Keratinocyte (primary cell): Measurements from ENCODE around the gene EXT2. TPM values are rescaled to one million over a fixed set of nuclear protein-coding genes. Genes with fewer than 3 reads are reported as not detected.

ENCODE experiments used
- DNase-seq: peaks from one replicate; pipeline ENCODE4 v3.0.0-alpha.2; 2011; ENCODE audit warnings: low read depth, missing footprints, low spot score
- FAIRE-seq: peaks from 2 replicates; lab custom pipeline; 2011; peaks lifted over from hg19 to GRCh38; lab: Jason Lieb, UNC
- H2AFZ ChIP-seq: 2 replicates; pipeline ENCODE4 v1.6.0; 2012; ENCODE audit warnings: low read length, control low read depth, inconsistent platforms; ENCODE audit not compliant: control insufficient read depth
- H3K27ac ChIP-seq: 2 replicates; pipeline ENCODE4 v1.5.1; 2011; ENCODE audit warnings: low read length; ENCODE audit not compliant: control insufficient read depth, insufficient read depth
- H3K27me3 ChIP-seq: 3 replicates; pipeline ENCODE4 v1.6.0; 2011; ENCODE audit warnings: low read length; ENCODE audit not compliant: control insufficient read depth, insufficient read depth; ENCODE audit errors: extremely low read depth
- H3K36me3 ChIP-seq, 2 experiments: 2 replicates in 1 of 2; 3 replicates in 1 of 2; pipeline ENCODE4 v1.5.1; 2011; ENCODE audit warnings: low read length in 2 of 2, mild to moderate bottlenecking in 1 of 2; ENCODE audit not compliant: control insufficient read depth in 2 of 2, insufficient read depth in 2 of 2; ENCODE audit errors: extremely low read depth in 1 of 2
- H3K4me1 ChIP-seq: 3 replicates; pipeline ENCODE4 v1.5.1; 2011; ENCODE audit warnings: low read length; ENCODE audit not compliant: control insufficient read depth, insufficient read depth; ENCODE audit errors: extremely low read depth
- H3K4me2 ChIP-seq: 3 replicates; pipeline ENCODE4 v1.6.0; 2011; ENCODE audit warnings: low read depth, low read length; ENCODE audit not compliant: control insufficient read depth, insufficient read depth; ENCODE audit errors: extremely low read depth
- H3K4me3 ChIP-seq, 3 experiments: fragments of 200-600 bp in 1 of 3; sonication (generic) in 1 of 3; 2 replicates in 2 of 3; 3 replicates in 1 of 3; pipeline ENCODE4 v1.5.1; 2011 to 2016; ENCODE audit warnings: low read length in 3 of 3, mild to moderate bottlenecking in 3 of 3, control low read depth in 2 of 3, inconsistent platforms in 1 of 3, low read depth in 1 of 3, mixed read lengths in 1 of 3, mixed run types in 1 of 3, moderate library complexity in 1 of 3; ENCODE audit not compliant: control insufficient read depth in 2 of 3, insufficient read depth in 2 of 3; ENCODE audit errors: extremely low read depth in 1 of 3
- H3K79me2 ChIP-seq: 2 replicates; pipeline ENCODE4 v1.6.0; 2012; ENCODE audit warnings: low read length; ENCODE audit not compliant: control insufficient read depth, insufficient read depth
- H3K9ac ChIP-seq: 3 replicates; pipeline ENCODE4 v1.6.0; 2011; ENCODE audit warnings: low read length; ENCODE audit not compliant: control insufficient read depth, insufficient read depth; ENCODE audit errors: extremely low read depth
- H3K9me1 ChIP-seq: 3 replicates; pipeline ENCODE4 v1.6.0; 2011; ENCODE audit warnings: low read length; ENCODE audit not compliant: control insufficient read depth, insufficient read depth; ENCODE audit errors: extremely low read depth
- H3K9me3 ChIP-seq: 2 replicates; pipeline ENCODE4 v1.5.1; 2012; ENCODE audit warnings: low read depth, low read length; ENCODE audit not compliant: control insufficient read depth
- H4K20me1 ChIP-seq: 3 replicates; pipeline ENCODE4 v1.6.0; 2011; ENCODE audit warnings: low read length; ENCODE audit not compliant: control insufficient read depth, insufficient read depth; ENCODE audit errors: extremely low read depth
- EZH2 ChIP-seq: IDR thresholded peaks from one replicate; pipeline ENCODE4 v1.6.1; 2012; ENCODE audit warnings: inconsistent platforms, mild to moderate bottlenecking, low read length, moderate library complexity
- dilution Hi-C: fragments of 300-500 bp; cut with MboI; formaldehyde crosslinking; loops from one replicate; pipeline ENCODE4 v1.7.0; 2020; ENCODE audit warnings: low sequenced_read_pairs; ENCODE audit not compliant: extremely low pct_ligation_motif_present
- polyA plus RNA-seq, 5 experiments: library from polyadenylated mRNA; depleted of rRNA in 3 of 5; stranded (reverse) in 3 of 5; stranded (forward) in 1 of 5; unstranded in 1 of 5; fragments of >200 nt; gene quantifications; 1 replicate in 1 of 5; 2 replicates in 3 of 5; 3 replicates in 1 of 5; pipeline versions ENCODE4 v1.2.1 to v1.2.3, GENCODE V29; 2011 to 2012; ENCODE audit warnings: missing spikeins in 2 of 5, low read depth in 1 of 5, low replicate concordance in 1 of 5
- TF ChIP-seq, protein P1 (sequence below), 3 experiments: IDR thresholded peaks in 1 of 3; conservative IDR thresholded peaks in 1 of 3; optimal IDR thresholded peaks in 1 of 3; 2 replicates in 2 of 3; 3 replicates in 1 of 3; pipeline versions ENCODE3 to v1.5.1; 2011; ENCODE audit warnings: low read length in 3 of 3, mild to moderate bottlenecking in 3 of 3, moderate library complexity in 2 of 3, control low read depth in 1 of 3, inconsistent platforms in 1 of 3; ENCODE audit not compliant: insufficient read depth in 2 of 3; ENCODE audit errors: extremely low read depth in 1 of 3

Gene EXT2
- polyA plus RNA-seq, 1 donor (not counting 4 experiments of a cell fraction or from before 2014, with no cell fraction given): 148 TPM

DNA sequence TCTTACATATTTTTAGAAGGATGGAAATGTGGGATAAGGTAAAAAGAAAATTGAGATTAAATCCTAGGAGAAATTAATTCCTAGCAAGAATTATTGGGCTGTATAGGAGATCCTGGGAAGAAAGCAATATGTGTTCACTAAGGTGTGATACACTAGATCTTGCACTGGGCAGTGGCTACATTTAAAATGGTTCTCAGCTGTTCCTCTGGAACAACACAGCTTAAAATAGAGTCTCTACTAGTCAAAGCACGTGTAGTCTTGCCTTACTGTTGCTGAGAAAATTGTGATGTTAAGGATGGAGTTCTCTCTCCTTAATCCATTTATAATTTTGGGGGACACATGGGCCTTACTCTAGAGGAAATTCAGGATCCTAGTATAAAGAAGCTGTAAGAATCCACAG lies 54.9 kb downstream of the EXT2 start:
- FAIRE-seq (no peak), DNase-seq (no peak)
- H3K79me2 ChIP-seq: peaks cover 2% of the 10 kb centered on the region
- H3K27ac ChIP-seq: no peak overlapping the region
- no peak overlapping the region for H3K4me2 ChIP-seq
- no peak overlapping the region for H3K4me3 ChIP-seq
- dilution Hi-C loops: no loop called here
- H3K27me3 ChIP-seq: no peaks in the 10 kb centered on the region
- H3K36me3 ChIP-seq: peaks cover 5 to 7% of the 10 kb centered on the region in 2 experiments
- H2AFZ ChIP-seq: no peak overlapping the region
- H4K20me1 ChIP-seq: no peaks in the 10 kb centered on the region
- H3K9me3 ChIP-seq: no peaks in the 10 kb centered on the region
- no peaks in the 10 kb centered on the region for H3K9me1 ChIP-seq
- no peaks in the 10 kb centered on the region for H3K4me1 ChIP-seq
- TF ChIP-seq, protein P1, sequence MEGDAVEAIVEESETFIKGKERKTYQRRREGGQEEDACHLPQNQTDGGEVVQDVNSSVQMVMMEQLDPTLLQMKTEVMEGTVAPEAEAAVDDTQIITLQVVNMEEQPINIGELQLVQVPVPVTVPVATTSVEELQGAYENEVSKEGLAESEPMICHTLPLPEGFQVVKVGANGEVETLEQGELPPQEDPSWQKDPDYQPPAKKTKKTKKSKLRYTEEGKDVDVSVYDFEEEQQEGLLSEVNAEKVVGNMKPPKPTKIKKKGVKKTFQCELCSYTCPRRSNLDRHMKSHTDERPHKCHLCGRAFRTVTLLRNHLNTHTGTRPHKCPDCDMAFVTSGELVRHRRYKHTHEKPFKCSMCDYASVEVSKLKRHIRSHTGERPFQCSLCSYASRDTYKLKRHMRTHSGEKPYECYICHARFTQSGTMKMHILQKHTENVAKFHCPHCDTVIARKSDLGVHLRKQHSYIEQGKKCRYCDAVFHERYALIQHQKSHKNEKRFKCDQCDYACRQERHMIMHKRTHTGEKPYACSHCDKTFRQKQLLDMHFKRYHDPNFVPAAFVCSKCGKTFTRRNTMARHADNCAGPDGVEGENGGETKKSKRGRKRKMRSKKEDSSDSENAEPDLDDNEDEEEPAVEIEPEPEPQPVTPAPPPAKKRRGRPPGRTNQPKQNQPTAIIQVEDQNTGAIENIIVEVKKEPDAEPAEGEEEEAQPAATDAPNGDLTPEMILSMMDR (optimal IDR thresholded peaks at IDR 0.05 in 1 of 3, IDR thresholded peaks at IDR 0.05 in 1 of 3, conservative IDR thresholded peaks at IDR 0.05 in 1 of 3; ENCODE audit: extremely low read depth in 1 of 3, insufficient read depth in 2 of 3, low read length in 3 of 3): no peak
- TF ChIP-seq EZH2: no peak
- no peak overlapping the region for H3K9ac ChIP-seq

DNA sequence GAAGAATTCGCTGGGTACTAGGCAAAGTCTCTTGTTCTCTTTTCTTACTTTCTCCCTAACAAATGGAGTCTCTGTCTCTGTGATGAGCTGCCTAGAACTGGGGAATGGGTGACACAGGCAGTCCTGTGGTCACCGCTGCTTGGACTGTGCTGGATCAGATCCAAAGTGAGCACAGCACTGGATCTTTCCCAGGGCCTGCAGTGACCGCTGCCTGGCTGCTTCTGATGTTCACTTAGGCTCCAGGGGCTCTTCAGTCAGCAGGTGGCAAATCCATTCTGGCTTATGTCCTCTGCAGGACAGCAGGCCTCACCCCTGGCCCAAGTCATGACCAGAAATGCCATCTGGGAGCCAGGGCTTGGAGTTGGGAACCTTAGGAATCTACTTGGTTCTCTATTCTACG lies 61.5 kb downstream of the EXT2 start:
- no peaks in the 10 kb centered on the region for H3K27me3 ChIP-seq
- H3K9me1 ChIP-seq: no peaks in the 10 kb centered on the region
- H3K9ac ChIP-seq: no peak overlapping the region
- no peak overlapping the region for H2AFZ ChIP-seq
- peaks cover 1 to 5% of the 10 kb centered on the region in 2 experiments for H3K36me3 ChIP-seq
- no peak for TF ChIP-seq EZH2
- TF ChIP-seq, protein P1 (optimal IDR thresholded peaks at IDR 0.05 in 1 of 3, IDR thresholded peaks at IDR 0.05 in 1 of 3, conservative IDR thresholded peaks at IDR 0.05 in 1 of 3; ENCODE audit: extremely low read depth in 1 of 3, insufficient read depth in 2 of 3, low read length in 3 of 3): no peak
- H3K4me2 ChIP-seq: no peak overlapping the region
- FAIRE-seq (no peak), DNase-seq (no peak)
- no peaks in the 10 kb centered on the region for H3K9me3 ChIP-seq
- dilution Hi-C loops: no loop called here
- H3K4me1 ChIP-seq: no peaks in the 10 kb centered on the region
- no peak overlapping the region for H3K27ac ChIP-seq
- no peak overlapping the region for H3K4me3 ChIP-seq
- H4K20me1 ChIP-seq: peaks cover 8% of the 10 kb centered on the region
- peaks cover 6% of the 10 kb centered on the region for H3K79me2 ChIP-seq
